SK-MEL-5 (cell line): Measurements from ENCODE around the gene TIMM44. TPM values are rescaled to one million over a fixed set of nuclear protein-coding genes. Genes with fewer than 3 reads are reported as not detected.

Experiments used
- DNase-seq: peaks from one replicate; pipeline ENCODE4 v3.0.0-alpha.2; 2016; ENCODE audit warnings: low read depth, low spot score
- in situ Hi-C: cut with HindIII; loops from 2 replicates; pipeline ENCODE4 v1.10.0; 2016; ENCODE audit warnings: low sequenced_read_pairs, high pct_unique_total_duplicates, low pct_unique_long_range_greater_than_20kb
- total RNA-seq: library from RNA; depleted of rRNA; stranded (reverse); fragments of >200 nt; shearing (Covaris generic); gene quantifications from 2 replicates; pipeline ENCODE4 v1.2.3, GENCODE V29; 2014; rRNA removed

Gene TIMM44
- total RNA-seq, 1 experiment from 2014 or later, result 71.4 TPM

GRCh38 chr19:7877249-7877836, 66.1 kb downstream of the TIMM44 start:
- in situ Hi-C loops, result no loop called here
- DNase-seq, result no peak

Other genes starting within 250 kb of the TIMM44 start
- not detected in 2 replicates for gene FCER2, start 241.5 kb downstream of the TIMM44 start, total RNA-seq
- gene CLEC4G, start 211.6 kb downstream of the TIMM44 start, total RNA-seq, result not detected in 2 replicates
- gene CD209, start 196.1 kb downstream of the TIMM44 start, total RNA-seq, result not detected in 2 replicates
- gene CLEC4M, start 180.4 kb downstream of the TIMM44 start, total RNA-seq, result not detected in 2 replicates
- 4.8 and 7.2 TPM in 2 replicates for gene EVI5L, start 113.4 kb downstream of the TIMM44 start, total RNA-seq
- gene PRR36, start 69.3 kb downstream of the TIMM44 start, total RNA-seq, result 0.72 TPM in 1 of 2 replicates, not detected in the other
- gene LRRC8E, start 55.2 kb downstream of the TIMM44 start, total RNA-seq, result 0.08 TPM in 1 of 2 replicates, not detected in the other
- gene MAP2K7, start 39.8 kb downstream of the TIMM44 start, total RNA-seq, result 5.7 and 6.4 TPM in 2 replicates
- gene TGFBR3L, start 28.8 kb downstream of the TIMM44 start, total RNA-seq, result not detected in 2 replicates
- gene SNAPC2, start 23.3 kb downstream of the TIMM44 start, total RNA-seq, result 16.7 and 21.5 TPM in 2 replicates
- 0.37 and 0.42 TPM in 2 replicates for gene CTXN1, start 17.5 kb downstream of the TIMM44 start, total RNA-seq
- 37.8 and 40.4 TPM in 2 replicates for gene ELAVL1, start 62.0 kb upstream of the TIMM44 start, total RNA-seq
- gene CCL25, start 109.1 kb upstream of the TIMM44 start, total RNA-seq, result not detected in 2 replicates
- gene FBN3, start 205.9 kb upstream of the TIMM44 start, total RNA-seq, result not detected in 2 replicates